GM18868 (cell line): ENCODE results near the gene C7orf25.

Experiments used
- ATAC-seq: cut with Tn5 transposase; IDR thresholded peaks from one replicate; pipeline ENCODE4 v1.9.1; 2021; ENCODE audit warnings: mild to moderate bottlenecking, moderate library complexity; ENCODE audit not compliant: unreplicated experiment

Gene C7orf25

GRCh38 chr7:42911454-42912447, at the start of gene C7orf25:
Gene C7orf25, minus strand, starts transcription at chr7:42912070. Its CDS starts 1,170 bp downstream, at chr7:42910900.
- ATAC-seq = peak; percentile 86

- peak; percentile 14 for ATAC-seq
These were observed 49.3 kb upstream of the C7orf25 start for GRCh38 chr7:42961170-42961569.

GRCh38 chr7:42960762-42961161, 48.9 kb upstream of the C7orf25 start:
- peak; percentile 74 for ATAC-seq

- ATAC-seq = no peak
These were observed 47.7 kb upstream of the C7orf25 start for GRCh38 chr7:42959549-42959948.

GRCh38 chr7:42956062-42956461, 44.2 kb upstream of the C7orf25 start:
- no peak for ATAC-seq

GRCh38 chr7:42953994-42954393, 42.1 kb upstream of the C7orf25 start:
- no peak for ATAC-seq

GRCh38 chr7:42952328-42952727, 40.5 kb upstream of the C7orf25 start:
- ATAC-seq = no peak

GRCh38 chr7:42950417-42950816, 38.5 kb upstream of the C7orf25 start:
- no peak for ATAC-seq

- no peak for ATAC-seq
These were observed 35.7 kb upstream of the C7orf25 start for GRCh38 chr7:42947521-42947920.

GRCh38 chr7:42946627-42946950, 34.7 kb upstream of the C7orf25 start:
- no peak for ATAC-seq

GRCh38 chr7:42945821-42946626, 34.2 kb upstream of the C7orf25 start:
- ATAC-seq = peak; percentile 65

GRCh38 chr7:42940985-42941847, 29.3 kb upstream of the C7orf25 start:
- peak; percentile 62 for ATAC-seq

- ATAC-seq = peak; percentile 48
These were observed 27.8 kb upstream of the C7orf25 start for GRCh38 chr7:42939457-42940240.

GRCh38 chr7:42935861-42936260, 24.0 kb upstream of the C7orf25 start:
- ATAC-seq = no peak

- ATAC-seq = no peak
These were observed 22.4 kb upstream of the C7orf25 start for GRCh38 chr7:42934291-42934690.

- peak; percentile 14 for ATAC-seq
These were observed 21.1 kb upstream of the C7orf25 start for GRCh38 chr7:42932811-42933591.

- peak; percentile 99 for ATAC-seq
These were observed 20.2 kb upstream of the C7orf25 start, which contains the start of the genes MRPL32 and PSMA2 for GRCh38 chr7:42931834-42932651. Gene MRPL32, plus strand, starts transcription at chr7:42932376. Its CDS starts 11 bp downstream, at chr7:42932387. Gene PSMA2, minus strand, starts transcription at chr7:42932174. Its CDS starts 16 bp downstream, at chr7:42932158.

- no peak for ATAC-seq
These were observed 19.6 kb upstream of the C7orf25 start for GRCh38 chr7:42931447-42931833.
